GM12873 (cell line): ENCODE measurements around the gene ABCD3.

ENCODE experiments used
- TF ChIP-seq, protein P1 (sequence below): IDR thresholded peaks from 2 replicates; pipeline ENCODE4 v1.5.1; 2012; ENCODE audit warnings: low read depth, mild to moderate bottlenecking, moderate library complexity, low read length, control low read depth; ENCODE audit not compliant: insufficient read depth; ENCODE audit errors: missing control alignments

Gene ABCD3

GRCh38 chr1:94479682-94480081, 61.5 kb downstream of the ABCD3 start:
- TF ChIP-seq, protein P1, sequence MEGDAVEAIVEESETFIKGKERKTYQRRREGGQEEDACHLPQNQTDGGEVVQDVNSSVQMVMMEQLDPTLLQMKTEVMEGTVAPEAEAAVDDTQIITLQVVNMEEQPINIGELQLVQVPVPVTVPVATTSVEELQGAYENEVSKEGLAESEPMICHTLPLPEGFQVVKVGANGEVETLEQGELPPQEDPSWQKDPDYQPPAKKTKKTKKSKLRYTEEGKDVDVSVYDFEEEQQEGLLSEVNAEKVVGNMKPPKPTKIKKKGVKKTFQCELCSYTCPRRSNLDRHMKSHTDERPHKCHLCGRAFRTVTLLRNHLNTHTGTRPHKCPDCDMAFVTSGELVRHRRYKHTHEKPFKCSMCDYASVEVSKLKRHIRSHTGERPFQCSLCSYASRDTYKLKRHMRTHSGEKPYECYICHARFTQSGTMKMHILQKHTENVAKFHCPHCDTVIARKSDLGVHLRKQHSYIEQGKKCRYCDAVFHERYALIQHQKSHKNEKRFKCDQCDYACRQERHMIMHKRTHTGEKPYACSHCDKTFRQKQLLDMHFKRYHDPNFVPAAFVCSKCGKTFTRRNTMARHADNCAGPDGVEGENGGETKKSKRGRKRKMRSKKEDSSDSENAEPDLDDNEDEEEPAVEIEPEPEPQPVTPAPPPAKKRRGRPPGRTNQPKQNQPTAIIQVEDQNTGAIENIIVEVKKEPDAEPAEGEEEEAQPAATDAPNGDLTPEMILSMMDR = no peak

DNA sequence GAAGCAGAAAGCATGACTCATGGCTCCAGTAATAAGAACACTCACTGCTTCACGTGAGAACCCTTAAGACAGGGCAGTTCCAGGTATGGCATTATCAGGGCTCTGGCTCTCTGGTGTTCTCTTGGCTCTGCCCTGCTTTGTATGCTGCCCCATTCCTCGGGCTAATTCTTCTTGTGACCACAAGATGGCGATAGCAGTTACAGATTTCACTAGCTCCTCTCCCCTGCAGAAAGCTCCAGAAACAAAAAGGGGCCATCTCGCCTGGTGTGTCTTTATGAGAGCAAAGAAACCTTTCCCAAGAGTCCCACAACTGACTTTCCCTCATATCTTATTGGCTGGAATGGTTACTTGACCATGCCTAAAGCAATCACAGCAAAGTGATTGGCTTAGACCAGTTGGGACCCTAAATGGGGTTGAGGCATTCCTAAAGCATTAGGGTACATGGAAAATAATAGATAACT, 63.3 kb downstream of the ABCD3 start:
- TF ChIP-seq, protein P1 = peak; percentile 88

DNA sequence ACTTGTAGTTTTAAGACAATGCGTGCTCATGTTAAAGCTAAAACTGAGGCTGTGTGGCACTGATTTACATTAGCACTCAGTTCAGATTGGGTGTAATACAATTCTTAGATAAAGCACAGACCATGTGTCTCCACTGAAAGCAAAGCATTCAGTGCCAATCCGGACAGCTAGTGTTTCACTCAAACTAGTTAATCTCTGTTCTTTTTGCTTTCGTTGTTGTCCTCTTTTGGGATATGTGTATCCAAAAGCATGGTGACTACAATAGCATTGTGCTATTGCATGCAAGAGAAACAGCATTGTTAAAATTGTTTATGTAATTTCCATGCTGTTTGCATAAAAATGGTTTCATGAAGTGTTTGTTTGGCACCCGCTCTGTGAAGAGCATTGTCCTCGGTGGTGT, 68.8 kb downstream of the ABCD3 start:
- TF ChIP-seq, protein P1 = no peak

DNA sequence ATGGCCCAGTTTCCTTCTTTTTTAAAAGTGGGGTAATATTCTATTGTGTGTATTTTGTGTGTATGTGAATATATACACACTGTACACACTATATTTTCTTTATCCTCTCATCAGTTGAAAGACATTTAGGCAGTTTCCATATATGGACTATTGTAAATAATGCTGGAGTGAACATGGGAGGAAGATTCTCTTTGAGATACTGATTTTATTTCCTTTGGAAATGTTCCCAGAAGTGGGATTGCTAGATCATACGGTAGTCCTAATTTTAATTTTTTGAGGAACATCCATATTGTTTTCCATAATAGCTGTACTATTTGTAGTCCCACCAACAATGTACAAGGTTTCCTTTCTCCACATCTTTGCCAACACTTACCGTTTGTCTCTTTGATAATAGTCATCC, 72.4 kb downstream of the ABCD3 start:
- TF ChIP-seq, protein P1 = no peak

GRCh38 chr1:94496076-94496755, 78.0 kb downstream of the ABCD3 start:
- TF ChIP-seq, protein P1 = no peak

DNA sequence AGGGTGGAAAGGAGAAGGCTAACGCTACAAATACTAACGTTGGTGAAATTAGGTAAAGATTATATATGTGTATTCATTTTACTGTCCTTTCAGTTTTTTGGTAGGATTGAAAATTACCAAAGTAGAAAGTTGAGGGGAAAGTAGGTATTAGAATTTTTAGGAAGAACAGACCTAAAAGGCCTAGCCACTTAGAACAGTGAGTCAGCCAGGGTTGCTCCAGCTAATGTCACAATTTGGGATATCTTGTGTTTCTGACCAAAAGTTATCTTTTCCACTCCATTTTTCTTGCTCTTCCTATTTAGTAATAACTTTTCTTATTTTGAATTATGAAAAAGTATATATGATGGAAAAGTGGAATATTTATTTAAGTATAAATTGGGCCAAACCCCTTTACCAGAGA, 83.2 kb downstream of the ABCD3 start:
- TF ChIP-seq, protein P1 = no peak

- TF ChIP-seq, protein P1 = no peak
Observed at GRCh38 chr1:94501935-94502334, 83.7 kb downstream of the ABCD3 start.
